GM10847 (cell line): ENCODE results near the gene TBC1D21.

ENCODE experiments used
- POLR2A ChIP-seq: IDR thresholded peaks from 2 replicates; pipeline ENCODE4 v1.6.1; 2011; ENCODE audit not compliant: insufficient read length; ENCODE audit errors: extremely low read depth

TBC1D21 gene

DNA sequence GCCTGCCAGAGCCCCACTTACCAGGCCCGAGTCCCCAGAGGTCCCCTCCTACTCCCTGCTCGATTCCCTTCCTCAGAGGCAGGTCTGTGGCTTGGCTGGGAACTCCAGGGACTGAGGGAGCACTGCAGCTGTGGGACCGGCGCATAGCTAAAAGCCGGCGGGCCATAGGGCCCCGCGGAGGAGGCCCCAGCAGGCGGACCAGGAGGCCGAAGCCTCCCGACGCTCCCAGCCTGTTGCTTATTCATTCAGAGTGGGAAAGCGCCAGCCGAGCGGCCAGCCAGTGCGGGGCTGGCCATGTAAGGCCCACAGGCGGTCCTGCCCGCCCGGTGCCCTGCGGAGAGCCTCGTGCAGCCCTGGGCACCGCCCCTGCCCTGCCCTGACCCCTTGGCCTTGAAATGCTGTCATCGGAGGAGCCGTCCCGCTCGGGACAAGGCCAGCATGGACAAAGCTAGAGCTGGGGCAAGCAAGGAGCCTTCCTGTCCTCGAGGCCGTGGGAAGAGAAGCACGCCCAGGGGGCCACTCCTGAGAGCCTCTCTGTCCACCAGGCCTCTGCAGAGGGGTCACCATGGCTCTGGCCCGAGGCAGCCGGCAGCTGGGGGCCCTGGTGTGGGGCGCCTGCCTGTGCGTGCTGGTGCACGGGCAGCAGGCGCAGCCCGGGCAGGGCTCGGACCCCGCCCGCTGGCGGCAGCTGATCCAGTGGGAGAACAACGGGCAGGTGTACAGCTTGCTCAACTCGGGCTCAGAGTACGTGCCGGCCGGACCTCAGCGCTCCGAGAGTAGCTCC, 53.0 kb downstream of the TBC1D21 start, which contains the start of gene LOXL1:
TSS of gene LOXL1 (plus strand) at position 244 of the 784 bp plus-strand sequence. CDS start at position 566, 322 bp downstream.
- no peak for TF ChIP-seq POLR2A

DNA sequence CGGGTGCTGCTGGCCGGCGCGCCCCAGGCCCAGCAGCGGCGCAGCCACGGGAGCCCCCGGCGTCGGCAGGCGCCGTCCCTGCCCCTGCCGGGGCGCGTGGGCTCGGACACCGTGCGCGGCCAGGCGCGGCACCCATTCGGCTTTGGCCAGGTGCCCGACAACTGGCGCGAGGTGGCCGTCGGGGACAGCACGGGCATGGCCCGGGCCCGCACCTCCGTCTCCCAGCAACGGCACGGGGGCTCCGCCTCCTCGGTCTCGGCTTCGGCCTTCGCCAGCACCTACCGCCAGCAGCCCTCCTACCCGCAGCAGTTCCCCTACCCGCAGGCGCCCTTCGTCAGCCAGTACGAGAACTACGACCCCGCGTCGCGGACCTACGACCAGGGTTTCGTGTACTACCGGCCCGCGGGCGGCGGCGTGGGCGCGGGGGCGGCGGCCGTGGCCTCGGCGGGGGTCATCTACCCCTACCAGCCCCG, 53.7 kb downstream of the TBC1D21 start:
- no peak for TF ChIP-seq POLR2A

DNA sequence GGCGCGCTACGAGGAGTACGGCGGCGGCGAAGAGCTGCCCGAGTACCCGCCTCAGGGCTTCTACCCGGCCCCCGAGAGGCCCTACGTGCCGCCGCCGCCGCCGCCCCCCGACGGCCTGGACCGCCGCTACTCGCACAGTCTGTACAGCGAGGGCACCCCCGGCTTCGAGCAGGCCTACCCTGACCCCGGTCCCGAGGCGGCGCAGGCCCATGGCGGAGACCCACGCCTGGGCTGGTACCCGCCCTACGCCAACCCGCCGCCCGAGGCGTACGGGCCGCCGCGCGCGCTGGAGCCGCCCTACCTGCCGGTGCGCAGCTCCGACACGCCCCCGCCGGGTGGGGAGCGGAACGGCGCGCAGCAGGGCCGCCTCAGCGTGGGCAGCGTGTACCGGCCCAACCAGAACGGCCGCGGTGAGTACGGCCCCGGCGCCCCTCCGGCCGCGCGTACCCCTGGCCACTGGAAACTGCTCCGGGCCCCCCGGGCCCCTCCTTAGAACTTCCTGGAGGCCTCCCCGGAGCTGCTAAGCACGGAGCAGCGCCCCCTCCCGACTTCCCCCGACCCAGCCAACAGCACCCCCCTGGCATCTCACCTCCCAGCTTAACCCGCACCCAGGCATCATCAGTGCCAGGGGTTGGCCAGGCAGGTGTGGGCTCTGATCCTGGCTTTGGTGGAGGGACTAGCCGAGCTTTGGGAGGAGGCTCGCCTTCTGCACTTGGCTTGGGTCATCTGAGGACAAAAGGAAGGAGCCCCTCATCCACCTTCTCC, 54.3 kb downstream of the TBC1D21 start:
- TF ChIP-seq POLR2A, result no peak

DNA sequence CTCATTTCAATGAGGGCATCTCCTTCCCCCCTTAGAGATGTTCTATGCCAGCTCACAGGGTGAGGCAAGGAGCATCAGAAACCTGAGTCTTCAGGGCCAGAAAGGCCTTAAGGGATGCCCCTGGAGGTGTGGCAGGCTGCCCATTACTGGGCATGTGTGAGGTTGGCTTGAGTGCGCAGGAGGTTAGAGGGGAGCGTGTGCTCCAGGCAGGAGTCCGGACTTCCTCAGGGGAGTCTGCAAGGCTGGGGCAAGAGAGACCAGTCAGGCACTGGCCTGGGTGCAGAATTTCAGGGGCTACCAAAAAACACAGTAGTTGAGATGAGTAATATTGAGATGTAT, 54.8 kb downstream of the TBC1D21 start:
- no peak for TF ChIP-seq POLR2A

DNA sequence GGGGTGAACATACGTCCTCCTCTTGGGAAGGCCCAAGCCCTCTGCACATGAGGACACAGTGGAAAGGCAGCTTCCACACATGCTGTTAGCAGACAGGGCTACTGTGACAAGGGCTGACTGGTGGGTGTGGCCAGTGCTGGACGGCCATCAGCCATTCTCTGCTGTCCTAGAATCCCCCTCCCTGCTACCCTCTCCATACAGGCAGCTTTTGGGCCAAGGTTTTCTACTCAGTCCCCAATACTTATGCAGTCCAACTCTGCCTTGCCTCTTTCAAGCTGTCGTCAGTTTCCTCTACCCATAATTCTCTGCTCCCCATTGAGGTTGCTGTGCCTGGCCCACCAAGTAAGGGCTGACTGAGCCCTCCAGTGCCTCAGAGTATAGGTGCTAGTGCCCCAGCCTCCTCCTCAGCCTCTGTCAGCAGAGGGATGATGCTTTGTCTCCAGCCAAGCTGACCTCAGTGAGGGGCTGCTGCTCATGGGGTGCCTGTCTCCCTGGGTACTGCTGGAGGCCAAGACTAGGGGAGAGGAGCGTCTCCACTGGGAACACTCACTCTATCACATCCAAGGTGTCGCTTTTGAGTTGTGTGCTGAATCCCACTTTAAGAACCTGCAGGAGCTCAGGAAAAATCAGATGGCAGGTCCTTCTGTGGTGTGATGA, 55.7 kb downstream of the TBC1D21 start:
- TF ChIP-seq POLR2A, result no peak

DNA sequence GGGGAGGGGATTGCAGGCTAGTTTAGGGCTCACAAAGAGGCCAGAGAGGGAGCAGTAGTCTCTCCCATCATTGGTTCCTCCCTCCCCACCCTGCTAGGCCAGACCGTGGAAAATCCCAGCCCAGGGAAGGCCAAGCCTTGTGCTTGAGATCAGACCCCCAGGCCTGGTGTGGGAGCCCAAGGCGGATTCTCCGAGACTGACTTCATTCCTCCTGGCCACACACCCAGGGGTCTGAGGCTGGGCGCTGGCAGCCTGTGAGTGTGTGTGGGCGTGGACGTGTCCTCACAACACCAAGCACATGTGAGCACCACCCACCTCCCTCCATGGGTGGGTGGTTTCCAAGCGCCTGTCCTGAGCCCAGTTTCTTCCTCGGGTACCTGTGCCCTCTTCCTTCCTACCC, 57.0 kb downstream of the TBC1D21 start:
- no peak for TF ChIP-seq POLR2A

DNA sequence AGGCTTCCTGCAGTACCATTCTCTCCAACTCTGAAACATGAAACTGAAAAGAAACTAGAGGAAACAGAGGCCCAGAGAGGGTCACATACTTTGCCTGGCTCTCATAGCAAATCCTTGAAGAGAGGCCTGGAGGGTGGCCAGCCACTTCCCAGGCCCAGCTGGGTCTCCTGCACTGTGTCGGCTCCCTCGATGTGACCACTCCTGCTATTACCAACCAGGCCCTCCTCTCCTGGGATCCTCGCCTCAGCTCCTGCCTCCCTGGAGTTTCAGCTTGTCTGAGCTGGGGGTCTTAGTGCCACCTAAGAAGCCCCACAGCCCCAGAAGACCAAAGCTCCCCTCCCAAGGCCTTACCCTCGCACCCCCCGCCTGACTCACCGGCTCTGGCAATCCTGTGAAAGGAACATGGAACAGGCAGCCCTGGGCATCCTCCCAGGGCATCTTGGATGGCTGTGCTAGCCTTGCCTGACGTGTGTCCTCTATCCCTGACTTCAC, 57.5 kb downstream of the TBC1D21 start:
- TF ChIP-seq POLR2A, result no peak

DNA sequence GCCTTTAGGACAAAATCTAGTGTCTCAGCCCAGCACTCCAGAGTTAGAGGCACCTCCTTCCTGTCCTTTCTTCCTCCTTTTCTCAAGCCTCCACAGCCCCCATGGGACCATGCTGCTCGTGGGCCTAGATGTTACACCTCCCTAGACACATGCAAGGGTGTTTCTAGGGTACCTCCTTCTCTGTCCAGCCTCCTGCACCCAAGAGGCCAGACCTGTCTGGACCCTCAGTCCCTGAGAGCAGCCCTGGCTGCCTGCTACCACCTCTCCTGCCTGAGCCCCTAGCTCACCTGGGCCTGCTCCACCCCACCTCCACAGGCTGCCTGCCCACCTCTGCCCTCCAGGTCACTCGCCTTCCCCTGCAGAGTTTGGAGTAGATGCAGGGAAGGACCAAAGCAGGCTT, 58.1 kb downstream of the TBC1D21 start:
- TF ChIP-seq POLR2A, result no peak

DNA sequence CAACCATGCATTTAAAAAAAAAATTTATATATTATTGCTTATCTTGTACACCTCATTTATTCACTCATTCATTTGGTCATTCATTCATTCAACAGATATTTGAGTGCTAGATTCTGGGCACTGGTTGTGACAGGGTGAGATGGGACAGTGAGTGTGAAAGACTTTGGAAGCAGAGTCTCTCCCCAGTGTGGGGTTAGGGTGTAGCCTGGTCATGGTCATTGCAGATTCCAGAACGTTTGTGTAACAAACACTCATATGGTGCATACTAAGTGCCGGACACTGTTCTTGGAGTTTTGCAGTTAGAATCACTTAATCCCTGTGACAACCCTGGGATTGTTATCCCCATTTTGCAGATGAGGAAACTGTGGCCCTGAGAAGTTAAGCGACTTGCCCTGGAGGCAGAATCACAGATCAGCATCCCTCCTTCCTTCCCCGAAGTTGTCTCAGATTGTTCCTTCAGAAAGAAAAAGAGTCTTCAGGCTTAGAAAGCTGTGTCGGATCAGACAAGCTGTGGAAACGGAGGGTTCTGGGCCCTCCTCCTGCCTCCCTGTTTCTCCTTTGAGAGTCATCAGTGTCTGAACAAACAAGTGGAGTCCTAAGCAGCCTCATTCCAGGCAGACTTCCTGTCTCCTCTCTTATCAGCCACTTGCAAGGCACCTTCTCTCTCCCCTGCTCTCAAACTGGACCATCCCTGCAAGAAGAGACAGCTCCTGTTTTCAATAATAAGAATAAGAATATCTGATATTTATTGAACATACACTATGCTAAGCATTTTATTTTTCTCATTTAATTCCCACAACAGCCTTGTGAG, 59.2 kb downstream of the TBC1D21 start:
- no peak for TF ChIP-seq POLR2A

DNA sequence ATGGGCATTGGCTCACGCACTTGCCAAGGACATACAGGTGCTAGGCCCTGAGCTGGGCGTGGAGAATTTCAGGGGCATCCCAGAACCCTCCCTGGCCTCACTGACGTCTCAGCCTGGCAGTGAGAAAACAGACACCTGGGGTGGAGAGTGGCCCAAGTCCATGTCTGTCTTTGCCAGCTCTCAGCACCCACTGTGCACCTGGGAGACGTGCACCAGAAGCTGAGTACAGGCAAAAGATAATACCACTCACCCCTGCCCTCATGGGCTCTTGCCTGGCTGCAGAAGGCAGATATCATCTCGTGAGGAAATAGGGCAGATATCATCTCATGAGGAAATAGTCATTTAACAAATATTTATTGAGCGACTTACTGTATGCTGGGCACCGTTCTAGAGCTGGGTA, 60.9 kb downstream of the TBC1D21 start:
- TF ChIP-seq POLR2A, result no peak

DNA sequence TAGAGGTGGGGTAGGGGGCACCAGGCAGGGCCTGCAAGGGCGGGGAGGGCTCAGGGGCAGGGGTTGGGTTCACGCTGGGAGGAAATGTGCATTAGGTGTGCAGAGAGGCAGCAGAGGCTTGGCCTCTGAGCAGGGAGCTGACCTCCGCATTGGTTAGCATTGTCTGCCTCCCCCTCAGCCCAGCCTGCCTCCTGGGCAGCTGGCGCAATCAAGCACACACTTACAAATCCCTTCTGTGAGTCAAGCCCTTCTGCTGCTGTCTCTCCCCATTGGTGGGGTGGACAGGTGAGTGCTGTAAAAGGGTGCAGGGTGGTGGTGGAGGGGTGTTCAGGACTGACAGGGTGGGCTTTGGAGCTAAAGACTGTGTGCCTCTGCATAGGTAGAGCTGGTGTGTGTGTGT, 62.2 kb downstream of the TBC1D21 start:
- no peak for TF ChIP-seq POLR2A

DNA sequence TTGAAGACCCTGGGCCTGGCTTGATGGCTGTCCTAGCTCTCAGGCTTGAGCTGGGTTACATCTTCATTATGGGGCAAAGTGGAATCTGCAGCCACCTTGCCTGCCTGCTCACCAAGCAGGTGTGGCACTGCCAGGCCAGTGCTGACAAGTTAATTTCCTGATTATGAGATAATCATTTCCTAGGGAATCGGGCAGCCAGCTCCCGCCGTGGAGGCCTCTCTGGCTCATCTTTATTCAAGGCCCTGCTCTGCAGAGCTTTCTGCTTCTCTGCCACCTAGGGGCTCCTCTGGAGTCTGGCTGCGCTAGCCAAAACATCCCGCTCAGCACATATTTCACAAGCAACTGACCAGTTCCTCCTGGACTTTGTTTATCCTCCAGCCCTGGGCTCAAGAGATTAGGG, 62.8 kb downstream of the TBC1D21 start:
- no peak for TF ChIP-seq POLR2A

DNA sequence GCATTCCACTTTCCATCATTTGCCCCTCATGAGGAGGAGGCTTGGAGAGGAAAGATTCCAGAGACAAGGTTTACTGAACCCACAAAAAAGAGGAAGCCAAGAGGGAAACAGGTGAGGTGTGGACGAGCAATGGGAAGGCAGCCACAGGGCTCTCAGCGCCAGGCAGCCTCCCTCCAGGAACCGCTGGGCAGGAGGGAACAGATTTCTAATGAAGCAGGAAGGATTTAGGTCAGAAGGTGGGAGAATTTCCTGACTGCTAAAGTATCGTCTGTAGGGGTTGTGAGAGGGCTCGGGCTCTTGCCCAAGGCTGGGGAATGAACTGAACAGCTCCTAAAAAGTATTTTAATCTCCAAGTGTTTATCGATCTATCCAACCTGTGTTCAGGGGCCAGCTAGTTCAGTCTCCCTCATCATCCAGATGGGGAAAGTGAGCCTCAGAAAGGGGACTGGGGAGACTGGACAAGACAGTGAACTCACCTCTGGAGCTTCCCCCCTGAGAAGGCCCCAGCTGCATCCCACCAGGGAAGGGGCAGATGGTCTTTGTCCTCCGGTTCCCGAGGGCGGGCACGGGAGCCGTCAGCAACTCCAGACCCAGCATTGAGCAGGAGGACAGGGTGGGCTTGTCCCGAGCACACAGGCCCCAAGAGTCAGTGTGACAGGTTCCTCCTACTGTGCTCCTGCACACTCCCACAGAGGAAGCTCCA, 63.4 kb downstream of the TBC1D21 start:
- TF ChIP-seq POLR2A, result no peak

DNA sequence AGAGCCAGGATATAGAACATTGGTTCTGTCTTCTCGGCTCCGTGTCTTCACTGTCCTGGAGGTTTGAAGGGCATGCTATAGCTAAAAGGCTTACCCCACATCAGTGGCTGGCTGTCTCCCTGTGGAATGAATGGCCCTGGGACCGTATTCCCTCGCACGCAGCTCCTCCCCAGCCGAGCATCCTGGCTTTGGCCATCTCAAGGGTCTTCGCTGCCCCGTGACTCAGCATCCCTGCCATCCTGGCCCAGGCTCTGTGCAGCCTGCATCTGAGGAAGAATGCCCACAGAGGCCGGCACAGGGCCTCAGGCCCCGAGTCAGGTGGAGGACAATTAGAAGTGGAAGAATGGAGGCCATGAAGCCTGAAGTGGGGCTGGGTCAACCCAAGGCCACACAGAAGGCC, 63.9 kb downstream of the TBC1D21 start:
- TF ChIP-seq POLR2A, result no peak
